ENCODE data around the gene ASGR2.

DNA sequence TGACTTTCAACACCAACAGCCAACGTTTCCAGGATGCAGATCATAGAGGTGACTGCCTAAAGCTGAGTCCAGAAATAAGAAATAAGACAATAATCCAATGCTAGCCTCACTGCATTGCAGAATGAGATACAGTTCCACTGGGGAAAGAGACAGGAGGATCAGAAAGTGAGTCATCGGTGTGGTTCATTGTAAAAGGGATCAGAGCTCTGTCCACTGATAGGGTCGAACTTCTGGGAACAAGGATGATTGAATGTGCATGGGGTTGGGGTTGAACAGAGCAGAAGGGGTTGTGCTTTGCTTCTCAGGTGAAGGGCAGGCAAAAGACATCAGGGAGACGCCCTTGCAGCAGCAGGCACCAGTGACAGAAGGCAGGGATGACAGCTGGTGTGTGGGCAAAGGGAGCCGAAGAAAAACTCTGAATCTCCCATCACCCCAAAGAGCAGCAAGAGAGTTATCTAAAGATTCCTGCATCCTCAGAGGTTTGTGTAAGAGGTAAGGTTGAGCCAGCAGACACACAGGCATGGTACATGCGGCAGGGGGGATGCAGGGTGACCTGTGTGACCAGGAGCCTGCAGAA is 51.0 kb downstream of the ASGR2 start:
- TF ChIP-seq, protein P1, sequence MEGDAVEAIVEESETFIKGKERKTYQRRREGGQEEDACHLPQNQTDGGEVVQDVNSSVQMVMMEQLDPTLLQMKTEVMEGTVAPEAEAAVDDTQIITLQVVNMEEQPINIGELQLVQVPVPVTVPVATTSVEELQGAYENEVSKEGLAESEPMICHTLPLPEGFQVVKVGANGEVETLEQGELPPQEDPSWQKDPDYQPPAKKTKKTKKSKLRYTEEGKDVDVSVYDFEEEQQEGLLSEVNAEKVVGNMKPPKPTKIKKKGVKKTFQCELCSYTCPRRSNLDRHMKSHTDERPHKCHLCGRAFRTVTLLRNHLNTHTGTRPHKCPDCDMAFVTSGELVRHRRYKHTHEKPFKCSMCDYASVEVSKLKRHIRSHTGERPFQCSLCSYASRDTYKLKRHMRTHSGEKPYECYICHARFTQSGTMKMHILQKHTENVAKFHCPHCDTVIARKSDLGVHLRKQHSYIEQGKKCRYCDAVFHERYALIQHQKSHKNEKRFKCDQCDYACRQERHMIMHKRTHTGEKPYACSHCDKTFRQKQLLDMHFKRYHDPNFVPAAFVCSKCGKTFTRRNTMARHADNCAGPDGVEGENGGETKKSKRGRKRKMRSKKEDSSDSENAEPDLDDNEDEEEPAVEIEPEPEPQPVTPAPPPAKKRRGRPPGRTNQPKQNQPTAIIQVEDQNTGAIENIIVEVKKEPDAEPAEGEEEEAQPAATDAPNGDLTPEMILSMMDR (IDR thresholded peaks at IDR 0.05): no peak
- TF ChIP-seq POLR2A (IDR thresholded peaks at IDR 0.05): no peak
